ENCODE measurements around the gene GET3. TPM values are rescaled to one million over a fixed set of nuclear protein-coding genes. Genes with fewer than 3 reads are reported as not detected.

The GET3 gene
- polyA plus RNA-seq, 2 of the 4 experiments (the other 2 are of a cell fraction) = 87.0 to 91.7 TPM

DNA sequence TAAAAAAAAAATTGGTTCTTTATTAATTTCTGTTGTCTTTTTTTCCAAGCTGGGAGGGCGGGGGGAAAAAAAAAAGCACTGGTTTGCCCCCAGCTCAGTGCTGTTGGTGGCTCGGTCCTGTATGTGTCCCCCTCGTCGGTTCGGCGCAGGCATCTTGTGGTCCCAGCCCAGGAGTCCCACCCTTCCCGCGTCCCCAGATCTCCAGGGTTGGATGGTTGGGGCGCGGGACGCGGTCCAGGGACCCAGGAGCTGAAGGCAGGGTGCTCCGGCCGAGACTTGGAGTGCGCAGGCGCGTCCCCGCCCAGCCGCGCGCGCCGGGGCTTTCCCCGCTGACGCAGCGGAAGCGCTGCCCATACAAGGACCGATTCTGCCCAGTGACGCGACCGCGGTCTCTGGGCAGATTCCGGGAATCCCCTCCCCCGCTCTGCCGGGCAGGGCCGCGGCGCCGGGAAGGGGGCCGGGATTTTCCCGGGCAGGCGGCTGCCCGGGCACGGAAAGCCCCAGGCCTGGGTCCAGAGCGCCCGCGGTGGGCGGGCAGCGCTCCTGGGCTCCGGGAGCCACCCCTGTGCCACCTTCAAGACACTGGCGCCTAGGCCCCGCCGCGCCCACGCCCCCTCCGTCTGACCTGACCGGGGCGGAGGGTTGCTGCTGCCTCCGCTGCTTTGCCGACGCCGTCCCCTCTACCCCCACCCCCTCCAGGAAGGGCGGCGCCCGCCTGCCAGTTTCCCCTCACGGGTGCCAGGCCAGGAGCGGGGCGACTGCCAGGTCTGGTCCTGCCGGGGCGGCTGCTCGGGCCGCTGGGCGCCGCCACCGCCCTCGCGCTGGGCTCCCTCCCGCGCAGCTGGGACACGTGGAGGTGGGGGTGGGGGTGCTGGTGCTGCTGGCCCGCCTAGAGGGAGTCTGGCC, 56.2 kb downstream of the GET3 start (continued):
- TF ChIP-seq, protein P1, sequence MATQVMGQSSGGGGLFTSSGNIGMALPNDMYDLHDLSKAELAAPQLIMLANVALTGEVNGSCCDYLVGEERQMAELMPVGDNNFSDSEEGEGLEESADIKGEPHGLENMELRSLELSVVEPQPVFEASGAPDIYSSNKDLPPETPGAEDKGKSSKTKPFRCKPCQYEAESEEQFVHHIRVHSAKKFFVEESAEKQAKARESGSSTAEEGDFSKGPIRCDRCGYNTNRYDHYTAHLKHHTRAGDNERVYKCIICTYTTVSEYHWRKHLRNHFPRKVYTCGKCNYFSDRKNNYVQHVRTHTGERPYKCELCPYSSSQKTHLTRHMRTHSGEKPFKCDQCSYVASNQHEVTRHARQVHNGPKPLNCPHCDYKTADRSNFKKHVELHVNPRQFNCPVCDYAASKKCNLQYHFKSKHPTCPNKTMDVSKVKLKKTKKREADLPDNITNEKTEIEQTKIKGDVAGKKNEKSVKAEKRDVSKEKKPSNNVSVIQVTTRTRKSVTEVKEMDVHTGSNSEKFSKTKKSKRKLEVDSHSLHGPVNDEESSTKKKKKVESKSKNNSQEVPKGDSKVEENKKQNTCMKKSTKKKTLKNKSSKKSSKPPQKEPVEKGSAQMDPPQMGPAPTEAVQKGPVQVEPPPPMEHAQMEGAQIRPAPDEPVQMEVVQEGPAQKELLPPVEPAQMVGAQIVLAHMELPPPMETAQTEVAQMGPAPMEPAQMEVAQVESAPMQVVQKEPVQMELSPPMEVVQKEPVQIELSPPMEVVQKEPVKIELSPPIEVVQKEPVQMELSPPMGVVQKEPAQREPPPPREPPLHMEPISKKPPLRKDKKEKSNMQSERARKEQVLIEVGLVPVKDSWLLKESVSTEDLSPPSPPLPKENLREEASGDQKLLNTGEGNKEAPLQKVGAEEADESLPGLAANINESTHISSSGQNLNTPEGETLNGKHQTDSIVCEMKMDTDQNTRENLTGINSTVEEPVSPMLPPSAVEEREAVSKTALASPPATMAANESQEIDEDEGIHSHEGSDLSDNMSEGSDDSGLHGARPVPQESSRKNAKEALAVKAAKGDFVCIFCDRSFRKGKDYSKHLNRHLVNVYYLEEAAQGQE (IDR thresholded peaks at IDR 0.05) = peak; percentile 35; the same call in 1 of the 2 replicates
- TF ChIP-seq RARB (CRISPR knock-in tag; IDR thresholded peaks at IDR 0.05) (peak; percentile 44; the same call in 1 of the 2 replicates), TFCP2L1 (CRISPR knock-in tag; IDR thresholded peaks at IDR 0.05) (peak; percentile 99), CTCF (IDR thresholded peaks at IDR 0.05) (no peak), HOXA7 (CRISPR knock-in tag; IDR thresholded peaks at IDR 0.05) (peak; percentile 99), POLR2AphosphoS2 (conservative IDR thresholded peaks at IDR 0.05; ENCODE audit: low read length) (peak; percentile 99), FOSL2 (IDR thresholded peaks at IDR 0.05) (no peak), FOSL2 (CRISPR knock-in tag; IDR thresholded peaks at IDR 0.05) (peak; percentile 50), FOXS1 (CRISPR knock-in tag; IDR thresholded peaks at IDR 0.05) (0 out of 2 replicates have a peak, but pooled peaks have one; percentile 16), EHMT2 (IDR thresholded peaks at IDR 0.05; ENCODE audit: low read depth) (no peak), EHF (CRISPR knock-in tag; IDR thresholded peaks at IDR 0.05) (peak; percentile 66), JUN (IDR thresholded peaks at IDR 0.05) (peak; percentile 94 to 96; a peak in 4 of 5 replicates), CBX2 (IDR thresholded peaks at IDR 0.05; ENCODE audit: borderline replicate concordance, low read depth) (no peak), FOSB (CRISPR knock-in tag; IDR thresholded peaks at IDR 0.05) (peak; percentile 97)
- TF ChIP-seq, protein P2, sequence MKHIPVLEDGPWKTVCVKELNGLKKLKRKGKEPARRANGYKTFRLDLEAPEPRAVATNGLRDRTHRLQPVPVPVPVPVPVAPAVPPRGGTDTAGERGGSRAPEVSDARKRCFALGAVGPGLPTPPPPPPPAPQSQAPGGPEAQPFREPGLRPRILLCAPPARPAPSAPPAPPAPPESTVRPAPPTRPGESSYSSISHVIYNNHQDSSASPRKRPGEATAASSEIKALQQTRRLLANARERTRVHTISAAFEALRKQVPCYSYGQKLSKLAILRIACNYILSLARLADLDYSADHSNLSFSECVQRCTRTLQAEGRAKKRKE (CRISPR knock-in tag; IDR thresholded peaks at IDR 0.05; ENCODE audit: low read depth) = peak; percentile 43; the same call in 1 of the 2 replicates
- TF ChIP-seq, protein P3, sequence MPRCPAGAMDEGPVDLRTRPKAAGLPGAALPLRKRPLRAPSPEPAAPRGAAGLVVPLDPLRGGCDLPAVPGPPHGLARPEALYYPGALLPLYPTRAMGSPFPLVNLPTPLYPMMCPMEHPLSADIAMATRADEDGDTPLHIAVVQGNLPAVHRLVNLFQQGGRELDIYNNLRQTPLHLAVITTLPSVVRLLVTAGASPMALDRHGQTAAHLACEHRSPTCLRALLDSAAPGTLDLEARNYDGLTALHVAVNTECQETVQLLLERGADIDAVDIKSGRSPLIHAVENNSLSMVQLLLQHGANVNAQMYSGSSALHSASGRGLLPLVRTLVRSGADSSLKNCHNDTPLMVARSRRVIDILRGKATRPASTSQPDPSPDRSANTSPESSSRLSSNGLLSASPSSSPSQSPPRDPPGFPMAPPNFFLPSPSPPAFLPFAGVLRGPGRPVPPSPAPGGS (IDR thresholded peaks at IDR 0.05) = peak; percentile 26; the same call in 2 of the 3 replicates
- TF ChIP-seq, protein P4, sequence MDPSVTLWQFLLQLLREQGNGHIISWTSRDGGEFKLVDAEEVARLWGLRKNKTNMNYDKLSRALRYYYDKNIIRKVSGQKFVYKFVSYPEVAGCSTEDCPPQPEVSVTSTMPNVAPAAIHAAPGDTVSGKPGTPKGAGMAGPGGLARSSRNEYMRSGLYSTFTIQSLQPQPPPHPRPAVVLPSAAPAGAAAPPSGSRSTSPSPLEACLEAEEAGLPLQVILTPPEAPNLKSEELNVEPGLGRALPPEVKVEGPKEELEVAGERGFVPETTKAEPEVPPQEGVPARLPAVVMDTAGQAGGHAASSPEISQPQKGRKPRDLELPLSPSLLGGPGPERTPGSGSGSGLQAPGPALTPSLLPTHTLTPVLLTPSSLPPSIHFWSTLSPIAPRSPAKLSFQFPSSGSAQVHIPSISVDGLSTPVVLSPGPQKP (IDR thresholded peaks at IDR 0.05; ENCODE audit: low read depth, low read length) = peak; percentile 99

Measured in A549 (cell line).